Measurements from ENCODE around the gene KRTAP9-2.
"Not testable (repeated sequence)": the region's sequence is repeated elsewhere in the genome, so short reads cannot be mapped to it uniquely, and the experiment has no call there.

KRTAP9-2 gene

DNA sequence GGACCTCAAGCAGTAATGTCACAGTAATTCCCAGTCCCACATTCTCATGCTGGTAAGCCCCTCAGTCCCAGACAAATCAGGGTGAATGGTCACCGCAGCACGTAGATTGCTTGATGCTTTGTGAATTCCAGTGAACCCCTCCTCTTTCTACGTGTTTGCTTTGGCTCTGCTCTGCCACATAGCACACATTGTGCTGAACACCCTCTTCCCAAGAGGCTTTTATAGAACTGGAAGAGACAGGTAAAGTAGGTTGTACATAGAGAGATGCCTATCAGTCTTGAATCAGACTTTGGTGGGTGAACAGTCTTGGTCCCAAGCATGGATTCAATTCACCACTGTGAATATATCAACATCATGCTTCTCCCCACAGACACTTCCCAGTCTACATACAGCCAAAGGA is 38.2 kb downstream of the KRTAP9-2 start:
- H3K4me3 ChIP-seq (ENCODE audit: low read depth in 1 of 2, low read length in 1 of 2), result no peak overlapping the region
- H3K4me1 ChIP-seq (ENCODE audit: control insufficient read depth in 1 of 2, insufficient read depth in 1 of 2, low read depth in 1 of 2, low read length in 1 of 2), result no peaks in the 10 kb centered on the region
- H3K36me3 ChIP-seq, result no peaks in the 10 kb centered on the region
- TF ChIP-seq CTCF (IDR thresholded peaks at IDR 0.05), result no peak
- H3K27me3 ChIP-seq, result peaks cover 22% of the 10 kb centered on the region
- no peaks in the 10 kb centered on the region for H3K9me3 ChIP-seq
- H3K27ac ChIP-seq, result no peak overlapping the region

GRCh38 chr17:41265078-41265477 is 38.6 kb downstream of the KRTAP9-2 start, which contains the start of gene KRTAP9-6:
Gene KRTAP9-6 (plus strand): TSS chr17:41265378. CDS start chr17:41265378, 0 bp downstream.
- no peaks in the 10 kb centered on the region for H3K36me3 ChIP-seq
- no peaks in the 10 kb centered on the region for H3K4me1 ChIP-seq (ENCODE audit: control insufficient read depth in 1 of 2, insufficient read depth in 1 of 2, low read depth in 1 of 2, low read length in 1 of 2)
- no peaks in the 10 kb centered on the region for H3K9me3 ChIP-seq
- no peak within 1 kb of the TSS for H3K4me3 ChIP-seq (ENCODE audit: low read depth in 1 of 2, low read length in 1 of 2)
- peaks cover 22% of the 10 kb centered on the region for H3K27me3 ChIP-seq
- no peak for TF ChIP-seq CTCF (IDR thresholded peaks at IDR 0.05)
- H3K27ac ChIP-seq, result no peak within 1 kb of the TSS

DNA sequence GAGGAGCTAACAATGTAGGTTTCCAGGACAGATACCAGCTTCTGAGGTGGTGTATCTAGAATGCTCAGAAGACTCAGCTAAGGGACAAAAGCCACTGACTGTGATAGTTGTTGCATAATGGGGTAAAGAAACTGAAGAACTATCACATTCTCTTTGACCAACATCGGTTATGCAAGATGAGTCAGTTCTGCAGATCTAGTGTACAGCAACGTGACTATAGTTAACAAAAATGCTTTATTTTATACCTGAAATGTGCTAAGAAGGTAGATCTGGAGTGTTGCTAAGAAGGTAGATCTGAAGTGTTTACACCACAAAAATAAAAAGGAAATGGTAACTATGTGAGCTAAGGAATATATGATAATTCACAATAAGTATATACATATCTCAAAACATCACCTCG is 41.3 kb downstream of the KRTAP9-2 start:
- Histone ChIP-seq H3K4me3 (ENCODE audit: low read depth in 1 of 2, low read length in 1 of 2) (no peak overlapping the region), H3K36me3 (no peaks in the 10 kb centered on the region), H3K27ac (no peak overlapping the region), H3K4me1 (ENCODE audit: control insufficient read depth in 1 of 2, insufficient read depth in 1 of 2, low read depth in 1 of 2, low read length in 1 of 2) (no peaks in the 10 kb centered on the region), H3K27me3 (peaks cover 18% of the 10 kb centered on the region), H3K9me3 (no peaks in the 10 kb centered on the region)
- TF ChIP-seq CTCF (IDR thresholded peaks at IDR 0.05), result no peak

DNA sequence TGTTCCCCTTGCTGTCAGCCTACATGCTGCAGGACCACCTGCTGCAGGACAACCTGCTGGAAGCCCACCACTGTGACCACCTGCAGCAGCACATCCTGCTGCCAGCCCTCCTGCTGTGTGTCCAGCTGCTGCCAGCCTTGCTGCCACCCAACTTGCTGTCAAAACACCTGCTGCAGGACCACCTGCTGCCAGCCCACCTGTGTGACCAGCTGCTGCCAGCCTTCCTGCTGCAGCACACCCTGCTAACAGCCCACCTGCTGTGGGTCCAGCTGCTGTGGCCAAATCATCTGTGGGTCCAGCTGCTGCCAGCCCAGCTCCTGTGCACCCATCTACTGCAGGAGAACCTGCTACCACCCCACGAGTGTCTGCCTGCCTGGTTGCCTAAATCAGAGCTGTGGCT is 44.9 kb downstream of the KRTAP9-2 start:
- H3K4me1 ChIP-seq (ENCODE audit: control insufficient read depth in 1 of 2, insufficient read depth in 1 of 2, low read depth in 1 of 2, low read length in 1 of 2); H3K4me3 ChIP-seq (ENCODE audit: low read depth in 1 of 2, low read length in 1 of 2); H3K9me3 ChIP-seq; H3K27me3 ChIP-seq; H3K27ac ChIP-seq; H3K36me3 ChIP-seq: not testable (repeated sequence)

DNA sequence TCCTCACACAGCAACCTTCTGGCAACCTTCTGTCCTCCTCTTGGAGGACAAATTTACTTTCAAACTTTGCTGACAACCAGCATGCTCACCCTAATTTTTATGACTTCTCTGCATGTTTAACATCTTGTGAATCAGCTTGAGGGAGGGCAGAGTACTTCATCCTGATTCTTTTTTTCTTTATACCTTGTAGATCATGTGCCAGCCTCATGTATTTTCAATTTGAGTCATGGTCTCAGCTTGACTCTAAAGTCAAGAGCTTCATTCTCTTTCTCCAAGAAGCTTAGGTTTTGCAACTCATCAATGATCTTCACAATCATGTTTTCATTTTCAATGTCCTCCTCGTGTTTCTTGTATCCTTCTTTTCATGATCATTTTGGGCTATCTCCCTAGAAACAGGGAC is 45.4 kb downstream of the KRTAP9-2 start:
- Histone ChIP-seq H3K9me3 (no peaks in the 10 kb centered on the region), H3K27ac (no peak overlapping the region), H3K36me3 (no peaks in the 10 kb centered on the region), H3K4me1 (ENCODE audit: control insufficient read depth in 1 of 2, insufficient read depth in 1 of 2, low read depth in 1 of 2, low read length in 1 of 2) (no peaks in the 10 kb centered on the region), H3K27me3 (peaks cover 9% of the 10 kb centered on the region), H3K4me3 (ENCODE audit: low read depth in 1 of 2, low read length in 1 of 2) (no peak overlapping the region)
- TF ChIP-seq CTCF (IDR thresholded peaks at IDR 0.05), result no peak

GRCh38 chr17:41275648-41276190 is 49.3 kb downstream of the KRTAP9-2 start, which contains the start of gene KRTAP9-7:
Gene KRTAP9-7 (plus strand): TSS chr17:41275698. CDS start chr17:41275698, 0 bp downstream.
- not testable (repeated sequence) for H3K27ac ChIP-seq; H3K9me3 ChIP-seq; H3K4me1 ChIP-seq (ENCODE audit: control insufficient read depth in 1 of 2, insufficient read depth in 1 of 2, low read depth in 1 of 2, low read length in 1 of 2); H3K36me3 ChIP-seq; H3K4me3 ChIP-seq (ENCODE audit: low read depth in 1 of 2, low read length in 1 of 2)
- peaks cover 21% of the 10 kb centered on the region for H3K27me3 ChIP-seq
